Activated CD4-positive, CD25-positive, alpha-beta regulatory T cell treated with anti-CD3 and anti-CD28 coated beads, Interleukin-2, amount 50 U/mL, for 24 hours (primary cell): ENCODE measurements around the gene FCGR3A.
"Not testable (repeated sequence)": the region's sequence is repeated elsewhere in the genome, so short reads cannot be mapped to it uniquely, and the experiment has no call there.

Source experiments
- ATAC-seq, 2 donors: fragments of 150-1000 bp; cut with Tn5 transposase; one replicate each; pipeline ENCODE4 v1.10.0; 2021; ENCODE audit warnings: mild to moderate bottlenecking in 1 of 2, moderate library complexity in 1 of 2

The FCGR3A gene

DNA sequence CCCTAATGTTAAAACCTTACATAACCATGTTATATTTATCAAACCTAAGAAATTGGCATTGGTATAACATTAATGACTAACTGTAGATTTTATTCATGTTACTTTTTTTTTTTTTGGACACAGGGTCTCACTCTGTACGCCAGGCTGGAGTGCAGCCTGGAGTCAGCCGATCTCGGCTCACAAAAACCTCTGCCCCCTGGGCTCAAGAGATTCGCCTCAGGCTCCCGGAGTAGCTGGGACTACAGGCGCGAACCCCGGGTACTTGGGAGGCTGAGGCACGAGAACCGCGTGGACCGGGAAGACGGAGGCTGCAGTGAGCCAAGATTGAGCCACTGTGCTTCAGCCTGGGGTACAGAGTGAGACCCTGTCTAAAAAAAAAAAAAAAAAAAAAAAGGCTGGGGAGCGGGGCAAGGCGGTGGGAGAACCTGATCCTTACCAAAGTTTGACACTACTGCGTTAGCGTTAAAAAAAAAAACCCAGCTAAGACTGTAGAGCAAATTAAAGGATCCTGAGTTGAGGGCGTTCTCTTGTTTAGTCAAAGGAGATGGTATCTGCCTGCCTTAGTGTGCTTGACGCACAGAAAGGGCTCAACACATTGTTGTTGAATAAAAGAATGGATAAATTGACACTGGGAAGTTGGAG is 20.0 kb downstream of the FCGR3A start:
- not testable (repeated sequence) for ATAC-seq

DNA sequence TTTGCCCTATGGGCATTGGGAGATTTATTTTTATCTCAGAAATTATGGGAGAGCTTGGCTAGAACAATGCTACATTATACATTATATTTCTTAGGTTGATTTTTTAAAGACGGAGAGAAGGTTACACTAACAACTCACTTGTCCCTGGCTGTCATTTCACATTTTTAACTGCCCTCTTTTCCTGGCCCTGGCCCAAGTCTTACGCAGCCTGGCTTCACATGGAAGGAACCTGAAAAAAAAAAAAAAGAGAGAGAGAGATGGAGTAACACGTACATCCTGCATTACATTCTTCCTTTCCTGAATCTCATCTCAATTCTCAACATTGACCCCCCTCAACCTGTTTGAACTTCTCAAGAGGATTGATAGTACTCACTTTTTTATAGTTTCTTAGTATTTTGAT is 21.1 kb downstream of the FCGR3A start:
- not testable (repeated sequence) for ATAC-seq

- not testable (repeated sequence) for ATAC-seq
These were observed 23.7 kb downstream of the FCGR3A start for GRCh38 chr1:161525918-161526317.

- not testable (repeated sequence) for ATAC-seq
These were observed 24.3 kb downstream of the FCGR3A start for GRCh38 chr1:161525321-161525720.

- peak in 1 of 2 donors; percentile 7 for ATAC-seq
These were observed 24.8 kb downstream of the FCGR3A start for GRCh38 chr1:161524742-161525291.

- ATAC-seq = peak; percentile 67 to 71
These were observed 25.5 kb downstream of the FCGR3A start, which contains the start of gene HSPA6 for GRCh38 chr1:161523817-161524741. Gene HSPA6 (plus strand): TSS chr1:161524540. CDS start chr1:161524659, 119 bp downstream.

GRCh38 chr1:161523041-161523816 is 26.4 kb downstream of the FCGR3A start:
- ATAC-seq = not testable (repeated sequence)

DNA sequence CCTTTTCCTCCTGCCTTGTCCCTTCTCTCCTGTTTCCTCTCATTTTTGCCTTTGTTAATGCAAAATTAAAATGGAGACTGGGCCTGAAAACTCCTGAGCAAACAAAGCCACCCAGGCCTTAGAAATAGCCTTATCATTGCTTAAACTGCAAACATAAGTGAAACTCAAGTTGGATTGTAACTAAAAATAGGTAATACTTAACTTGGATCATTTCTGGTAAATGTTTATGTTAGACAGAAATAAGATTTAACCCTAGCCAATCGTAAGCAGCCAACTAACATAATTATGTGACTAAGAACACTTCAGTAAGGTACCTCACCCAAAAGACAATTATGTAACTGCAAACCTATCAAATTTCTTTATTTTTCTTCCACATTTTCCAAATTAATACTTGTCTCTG is 35.7 kb downstream of the FCGR3A start:
- ATAC-seq = not testable (repeated sequence)

- not testable (repeated sequence) for ATAC-seq
These were observed 36.2 kb downstream of the FCGR3A start for GRCh38 chr1:161513448-161513780.

GRCh38 chr1:161512636-161513447 is 36.8 kb downstream of the FCGR3A start:
- not testable (repeated sequence) for ATAC-seq

GRCh38 chr1:161511756-161512060 is 37.9 kb downstream of the FCGR3A start:
- no peak for ATAC-seq

GRCh38 chr1:161511018-161511755 is 38.4 kb downstream of the FCGR3A start:
- ATAC-seq = no peak

DNA sequence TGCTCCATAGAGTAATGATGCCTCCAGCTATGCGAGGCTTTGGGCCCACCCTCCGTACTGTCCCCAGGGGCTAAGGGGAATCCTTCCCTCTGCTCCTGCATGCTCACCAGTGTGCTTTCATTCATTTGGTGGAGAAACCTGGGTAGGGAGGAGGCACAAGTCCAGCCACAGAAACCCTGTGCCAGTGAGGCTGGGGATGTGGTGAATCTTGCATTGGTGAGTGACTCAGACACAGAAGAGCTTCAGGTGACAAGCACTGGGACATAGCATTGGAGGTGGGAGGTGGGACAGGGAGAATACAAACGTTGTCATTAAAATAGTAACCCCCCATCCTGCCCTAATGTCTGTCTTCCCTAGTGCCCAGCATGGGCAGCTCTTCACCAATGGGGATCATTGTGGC is 39.1 kb downstream of the FCGR3A start:
- ATAC-seq = no peak

- no peak for ATAC-seq
These were observed 43.0 kb downstream of the FCGR3A start for GRCh38 chr1:161506336-161507223.

DNA sequence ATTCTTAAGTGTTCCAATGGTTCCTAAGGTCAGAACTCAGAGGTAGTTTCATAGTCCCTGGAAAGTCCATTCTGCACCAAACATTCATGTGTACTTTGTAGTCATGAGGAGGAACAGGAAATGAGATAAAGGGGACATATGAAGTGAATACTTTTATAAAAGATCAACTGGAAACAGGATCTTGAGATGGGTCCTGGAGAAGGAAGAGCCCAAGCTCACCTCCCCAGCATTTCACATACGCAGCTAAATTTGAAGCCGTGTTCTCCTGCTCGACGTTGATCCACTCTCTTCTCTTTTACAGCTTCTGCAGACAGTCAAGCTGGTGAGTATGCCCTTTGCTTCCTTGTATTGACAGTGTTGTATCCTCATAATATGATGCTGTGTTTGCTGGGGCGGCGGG is 43.9 kb downstream of the FCGR3A start:
- ATAC-seq = no peak

DNA sequence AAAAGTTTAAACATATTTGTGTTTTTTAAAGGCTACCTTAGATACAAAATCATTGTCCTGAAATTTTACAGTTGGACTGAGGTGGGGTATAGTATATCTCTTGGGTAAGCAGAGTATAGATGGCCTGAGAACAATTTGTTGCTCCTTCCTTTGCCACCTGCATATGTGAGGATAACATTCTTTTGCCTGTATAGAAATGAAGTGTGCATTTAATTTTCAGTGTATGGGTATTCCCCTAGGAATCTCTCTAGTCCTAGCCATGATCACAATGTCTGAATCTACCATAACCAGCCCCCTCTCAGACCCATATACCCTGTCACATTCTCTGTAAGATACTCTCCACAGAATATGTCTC is 46.2 kb downstream of the FCGR3A start:
- ATAC-seq = no peak

DNA sequence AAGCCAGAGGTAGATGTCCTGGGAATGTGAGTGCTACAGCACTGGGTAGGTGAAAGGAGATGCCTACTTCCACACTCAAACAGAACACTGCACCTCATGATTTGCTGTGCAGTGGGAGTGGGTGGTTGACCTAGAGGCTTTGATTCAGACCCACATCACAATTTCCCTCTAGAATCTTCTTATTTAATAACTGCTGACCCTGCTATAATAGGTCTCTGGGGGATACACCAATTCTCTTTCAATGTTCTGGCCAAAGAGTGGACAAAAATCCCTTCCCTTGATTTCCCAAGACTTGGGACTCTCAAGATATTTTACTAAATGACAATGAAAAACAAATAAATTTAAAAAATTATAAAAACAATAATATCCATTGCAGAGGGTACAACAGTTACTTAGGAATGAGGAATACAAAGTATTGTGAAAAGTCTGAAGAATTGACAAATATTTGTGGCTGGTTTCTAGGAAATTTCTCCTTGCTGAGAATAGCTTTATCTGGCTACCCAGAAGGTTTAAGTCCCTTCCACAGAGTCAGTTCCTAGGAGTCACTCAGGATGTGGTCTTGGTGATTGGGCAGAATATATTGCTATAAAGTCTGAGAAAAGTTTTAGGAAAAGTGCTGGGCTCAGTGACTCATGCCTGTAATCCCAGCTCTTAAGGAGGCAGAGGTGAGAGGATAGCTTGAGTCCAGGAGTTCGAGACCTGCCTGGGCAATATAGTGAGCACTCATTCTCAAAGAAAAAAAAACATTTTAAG is 46.8 kb downstream of the FCGR3A start:
- ATAC-seq = no peak

DNA sequence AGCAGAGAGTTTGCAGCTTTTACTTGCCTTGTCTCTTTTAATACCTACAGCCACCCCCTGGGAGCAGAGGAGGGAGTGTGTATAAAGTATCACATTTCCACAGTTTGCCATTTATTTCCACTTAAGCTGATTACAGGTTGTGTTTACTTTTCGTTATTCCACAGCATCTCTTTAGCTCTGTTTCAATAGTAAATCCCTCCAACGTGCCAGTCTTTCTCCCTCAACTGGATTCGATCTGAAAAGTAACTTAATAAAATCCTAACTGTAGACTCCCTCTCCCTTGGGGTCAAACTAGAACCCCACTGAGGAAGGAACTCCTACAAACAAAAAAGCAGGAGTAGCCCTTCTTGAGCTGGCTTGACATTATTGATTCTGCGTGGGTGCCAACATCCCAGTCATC is 47.4 kb downstream of the FCGR3A start:
- ATAC-seq = no peak

- ATAC-seq = no peak
These were observed 48.4 kb downstream of the FCGR3A start for GRCh38 chr1:161501234-161501633.
